HL-60 (cell line): ENCODE results near the gene NEUROD2.

Source experiments
- GABPA ChIP-seq: IDR thresholded peaks from 2 replicates; pipeline ENCODE4 v1.6.1; 2012; ENCODE audit warnings: low read depth
- POLR2AphosphoS5 ChIP-seq: IDR thresholded peaks from 2 replicates; pipeline ENCODE4 v1.6.1; 2012; ENCODE audit warnings: low read depth
- REST ChIP-seq: IDR thresholded peaks from 2 replicates; pipeline ENCODE4 v1.6.1; 2012; ENCODE audit warnings: low read depth; ENCODE audit not compliant: insufficient replicate concordance
- SPI1 ChIP-seq: IDR thresholded peaks from 2 replicates; pipeline ENCODE4 v1.6.1; 2012; ENCODE audit warnings: low read depth, mild to moderate bottlenecking, borderline replicate concordance
- TF ChIP-seq, protein P1 (sequence below): IDR thresholded peaks from one replicate; pipeline ENCODE4 v1.5.1; 2011; ENCODE audit warnings: low read length, control low read depth, inconsistent platforms; ENCODE audit not compliant: insufficient read depth

- TF ChIP-seq POLR2AphosphoS5 (no peak), REST (no peak), GABPA (no peak), SPI1 (no peak)
- TF ChIP-seq, protein P1, sequence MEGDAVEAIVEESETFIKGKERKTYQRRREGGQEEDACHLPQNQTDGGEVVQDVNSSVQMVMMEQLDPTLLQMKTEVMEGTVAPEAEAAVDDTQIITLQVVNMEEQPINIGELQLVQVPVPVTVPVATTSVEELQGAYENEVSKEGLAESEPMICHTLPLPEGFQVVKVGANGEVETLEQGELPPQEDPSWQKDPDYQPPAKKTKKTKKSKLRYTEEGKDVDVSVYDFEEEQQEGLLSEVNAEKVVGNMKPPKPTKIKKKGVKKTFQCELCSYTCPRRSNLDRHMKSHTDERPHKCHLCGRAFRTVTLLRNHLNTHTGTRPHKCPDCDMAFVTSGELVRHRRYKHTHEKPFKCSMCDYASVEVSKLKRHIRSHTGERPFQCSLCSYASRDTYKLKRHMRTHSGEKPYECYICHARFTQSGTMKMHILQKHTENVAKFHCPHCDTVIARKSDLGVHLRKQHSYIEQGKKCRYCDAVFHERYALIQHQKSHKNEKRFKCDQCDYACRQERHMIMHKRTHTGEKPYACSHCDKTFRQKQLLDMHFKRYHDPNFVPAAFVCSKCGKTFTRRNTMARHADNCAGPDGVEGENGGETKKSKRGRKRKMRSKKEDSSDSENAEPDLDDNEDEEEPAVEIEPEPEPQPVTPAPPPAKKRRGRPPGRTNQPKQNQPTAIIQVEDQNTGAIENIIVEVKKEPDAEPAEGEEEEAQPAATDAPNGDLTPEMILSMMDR: no peak
These were observed 32.9 kb upstream of the NEUROD2 start for GRCh38 chr17:39640591-39641031.
